ENCODE data around the gene FZD2. TPM values are rescaled to one million over a fixed set of nuclear protein-coding genes. Genes with fewer than 3 reads are reported as not detected.
A peak's percentile ranks its signal among the peaks of the same experiment; 100 is the strongest.
"Not testable (repeated sequence)": the region's sequence is repeated elsewhere in the genome, so short reads cannot be mapped to it uniquely, and the experiment has no call there.

The FZD2 gene
- total RNA-seq, 1 experiment from 2014 or later = 0.56 TPM

DNA sequence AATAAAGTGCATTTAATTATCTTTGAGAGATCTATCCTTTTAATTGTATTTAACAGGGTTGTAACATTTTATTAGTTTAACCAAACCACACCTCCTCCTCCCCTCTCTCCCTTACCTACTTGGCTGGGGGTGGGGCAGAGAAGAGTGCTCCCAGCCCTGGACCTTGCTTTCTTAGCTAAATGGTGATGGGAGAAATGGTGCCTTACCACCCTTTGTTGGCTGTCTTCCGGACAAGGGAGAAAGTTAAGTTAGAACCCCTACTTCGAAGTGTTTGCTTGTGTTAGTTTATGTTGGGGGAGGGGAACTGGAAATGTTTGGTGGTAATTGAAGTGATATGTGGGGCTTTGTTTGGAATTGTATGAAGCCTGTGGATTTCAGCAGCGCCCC is 3.9 kb downstream of the FZD2 start:
- H3K27me3 ChIP-seq (ENCODE audit: low read length) = no peaks in the 10 kb centered on the region
- H3K4me1 ChIP-seq (ENCODE audit: low read length) = peaks cover 11% of the 10 kb centered on the region
- H3K4me3 ChIP-seq (ENCODE audit: low read length) = no peak overlapping the region
- H3K9me2 ChIP-seq (replicated peaks; ENCODE audit: insufficient read depth, low read length) = no peaks in the 10 kb centered on the region
- H3K36me3 ChIP-seq (ENCODE audit: insufficient read depth, low read length) = no peaks in the 10 kb centered on the region
- H3K9me3 ChIP-seq (ENCODE audit: low read length) = peaks cover 11% of the 10 kb centered on the region
- H3K4me2 ChIP-seq (ENCODE audit: low read depth, low read length, poor library complexity, severe bottlenecking) = no peak overlapping the region
- H4K20me1 ChIP-seq (ENCODE audit: insufficient read depth, low read depth, low read length) = no peaks in the 10 kb centered on the region
- H3K79me2 ChIP-seq (ENCODE audit: low read length) = no peaks in the 10 kb centered on the region
- no peak overlapping the region for H3K9ac ChIP-seq (ENCODE audit: low read length)
- DNase-seq = no peak
- H3K27ac ChIP-seq (ENCODE audit: low read length) = no peak overlapping the region
- no peak overlapping the region for H2AFZ ChIP-seq (ENCODE audit: low read length)

DNA sequence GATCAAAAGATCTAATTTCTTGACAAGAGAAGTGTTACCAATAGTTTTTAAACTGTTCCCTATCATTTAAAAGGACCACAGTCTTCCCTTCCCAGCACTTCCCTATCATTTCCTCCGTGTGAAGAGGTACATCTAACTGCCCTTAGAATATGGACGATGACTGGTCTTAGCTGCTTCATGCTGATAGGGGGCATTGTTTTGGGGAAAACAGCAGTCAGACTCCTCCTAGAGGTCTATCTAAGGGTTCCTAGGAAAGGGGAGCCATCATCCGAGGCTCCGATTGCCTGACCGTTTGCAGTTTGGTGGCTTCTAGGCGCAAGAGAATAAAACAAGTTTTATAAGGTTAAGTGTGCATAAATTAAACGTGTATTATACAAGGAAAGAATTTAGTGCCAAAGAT is 7.1 kb downstream of the FZD2 start:
- DNase-seq = no peak
- Histone ChIP-seq H3K4me1 (ENCODE audit: low read length) (no peaks in the 10 kb centered on the region), H4K20me1 (ENCODE audit: insufficient read depth, low read depth, low read length) (no peaks in the 10 kb centered on the region), H3K4me2 (ENCODE audit: low read depth, low read length, poor library complexity, severe bottlenecking) (no peak overlapping the region), H3K27me3 (ENCODE audit: low read length) (no peaks in the 10 kb centered on the region), H2AFZ (ENCODE audit: low read length) (no peak overlapping the region), H3K36me3 (ENCODE audit: insufficient read depth, low read length) (no peaks in the 10 kb centered on the region), H3K9me2 (replicated peaks; ENCODE audit: insufficient read depth, low read length) (no peaks in the 10 kb centered on the region), H3K9ac (ENCODE audit: low read length) (no peak overlapping the region), H3K27ac (ENCODE audit: low read length) (no peak overlapping the region), H3K9me3 (ENCODE audit: low read length) (peaks cover 12% of the 10 kb centered on the region), H3K4me3 (ENCODE audit: low read length) (no peak overlapping the region), H3K79me2 (ENCODE audit: low read length) (no peaks in the 10 kb centered on the region)

DNA sequence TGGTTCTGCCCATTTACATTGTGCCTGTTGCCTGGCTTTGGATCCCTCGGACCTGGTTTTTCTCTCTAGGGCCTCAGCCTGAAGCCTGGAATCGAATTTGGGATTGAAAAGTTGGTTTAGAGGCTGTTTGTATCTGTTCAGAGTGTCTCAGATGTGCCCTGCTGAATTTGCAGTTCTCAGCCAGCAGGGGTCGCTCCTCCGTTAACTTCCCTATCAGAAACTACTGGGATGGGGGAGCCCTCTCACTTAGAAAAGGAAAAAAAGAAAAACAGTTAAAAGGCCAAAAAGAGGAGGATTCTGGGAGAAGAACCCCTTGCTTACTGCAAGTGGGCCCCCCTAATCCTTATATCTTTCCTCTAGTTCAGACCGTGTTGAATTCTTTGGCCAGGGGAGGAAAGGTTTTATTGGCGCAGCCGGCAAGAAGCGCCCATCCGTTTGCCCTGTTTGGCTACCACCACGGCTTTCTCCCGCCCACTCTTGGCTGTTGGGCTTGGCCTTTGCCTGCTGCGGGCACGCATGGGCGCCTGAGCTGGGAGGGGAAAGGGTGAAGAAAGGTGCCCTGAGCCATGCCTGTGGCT is 8.7 kb downstream of the FZD2 start:
- Histone ChIP-seq H3K27ac (ENCODE audit: low read length) (no peak overlapping the region), H3K79me2 (ENCODE audit: low read length) (no peaks in the 10 kb centered on the region), H3K9me3 (ENCODE audit: low read length) (peaks cover 12% of the 10 kb centered on the region)

DNA sequence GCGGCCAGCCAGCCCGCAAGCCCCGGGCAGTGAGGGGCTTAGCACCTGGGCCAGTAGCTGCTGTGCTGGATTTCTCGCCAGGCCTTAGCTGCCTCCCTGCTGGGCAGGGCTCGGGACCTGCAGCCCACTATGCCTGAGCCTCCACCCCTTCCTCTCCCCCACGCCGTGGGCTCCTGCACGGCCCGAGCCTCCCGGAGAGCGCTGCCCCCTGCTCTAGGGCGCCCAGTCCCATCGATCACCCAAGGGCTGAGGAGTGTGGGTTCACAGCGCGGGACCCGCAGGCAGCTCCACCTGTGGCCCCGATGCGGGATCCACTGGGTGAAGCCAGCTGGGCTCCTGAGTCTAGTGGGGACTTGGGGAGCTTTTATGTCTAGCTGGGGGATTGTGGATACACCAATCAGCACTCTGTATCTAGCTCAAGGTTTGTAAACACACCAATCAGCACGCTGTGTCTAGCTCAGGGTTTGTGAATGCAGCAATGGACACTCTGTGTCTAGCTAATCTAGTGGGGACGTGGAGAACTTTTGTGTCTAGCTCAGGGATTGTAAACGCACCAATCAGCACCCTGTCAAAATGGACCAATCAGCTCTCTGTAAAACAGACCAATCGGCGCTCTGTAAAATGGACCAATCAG is 11.1 kb downstream of the FZD2 start:
- not testable (repeated sequence) for H3K79me2 ChIP-seq (ENCODE audit: low read length); H3K27me3 ChIP-seq (ENCODE audit: low read length); H3K4me3 ChIP-seq (ENCODE audit: low read length); H3K9ac ChIP-seq (ENCODE audit: low read length); H4K20me1 ChIP-seq (ENCODE audit: insufficient read depth, low read depth, low read length); H2AFZ ChIP-seq (ENCODE audit: low read length); DNase-seq; H3K4me1 ChIP-seq (ENCODE audit: low read length); H3K27ac ChIP-seq (ENCODE audit: low read length); H3K9me2 ChIP-seq (replicated peaks; ENCODE audit: insufficient read depth, low read length); H3K36me3 ChIP-seq (ENCODE audit: insufficient read depth, low read length); H3K4me2 ChIP-seq (ENCODE audit: low read depth, low read length, poor library complexity, severe bottlenecking)
- peaks cover 12% of the 10 kb centered on the region for H3K9me3 ChIP-seq (ENCODE audit: low read length)

More for the DNA sequence above, 8.7 kb downstream of the FZD2 start:
- DNase-seq = peak; percentile 60
- H3K4me2 ChIP-seq (ENCODE audit: low read depth, low read length, poor library complexity, severe bottlenecking) = no peak overlapping the region
- no peaks in the 10 kb centered on the region for H3K27me3 ChIP-seq (ENCODE audit: low read length)
- H2AFZ ChIP-seq (ENCODE audit: low read length) = no peak overlapping the region
- H3K4me3 ChIP-seq (ENCODE audit: low read length) = no peak overlapping the region
- no peaks in the 10 kb centered on the region for H3K4me1 ChIP-seq (ENCODE audit: low read length)
- no peak overlapping the region for H3K9ac ChIP-seq (ENCODE audit: low read length)
- H4K20me1 ChIP-seq (ENCODE audit: insufficient read depth, low read depth, low read length) = no peaks in the 10 kb centered on the region
- H3K9me2 ChIP-seq (replicated peaks; ENCODE audit: insufficient read depth, low read length) = no peaks in the 10 kb centered on the region
- no peaks in the 10 kb centered on the region for H3K36me3 ChIP-seq (ENCODE audit: insufficient read depth, low read length)

DNA sequence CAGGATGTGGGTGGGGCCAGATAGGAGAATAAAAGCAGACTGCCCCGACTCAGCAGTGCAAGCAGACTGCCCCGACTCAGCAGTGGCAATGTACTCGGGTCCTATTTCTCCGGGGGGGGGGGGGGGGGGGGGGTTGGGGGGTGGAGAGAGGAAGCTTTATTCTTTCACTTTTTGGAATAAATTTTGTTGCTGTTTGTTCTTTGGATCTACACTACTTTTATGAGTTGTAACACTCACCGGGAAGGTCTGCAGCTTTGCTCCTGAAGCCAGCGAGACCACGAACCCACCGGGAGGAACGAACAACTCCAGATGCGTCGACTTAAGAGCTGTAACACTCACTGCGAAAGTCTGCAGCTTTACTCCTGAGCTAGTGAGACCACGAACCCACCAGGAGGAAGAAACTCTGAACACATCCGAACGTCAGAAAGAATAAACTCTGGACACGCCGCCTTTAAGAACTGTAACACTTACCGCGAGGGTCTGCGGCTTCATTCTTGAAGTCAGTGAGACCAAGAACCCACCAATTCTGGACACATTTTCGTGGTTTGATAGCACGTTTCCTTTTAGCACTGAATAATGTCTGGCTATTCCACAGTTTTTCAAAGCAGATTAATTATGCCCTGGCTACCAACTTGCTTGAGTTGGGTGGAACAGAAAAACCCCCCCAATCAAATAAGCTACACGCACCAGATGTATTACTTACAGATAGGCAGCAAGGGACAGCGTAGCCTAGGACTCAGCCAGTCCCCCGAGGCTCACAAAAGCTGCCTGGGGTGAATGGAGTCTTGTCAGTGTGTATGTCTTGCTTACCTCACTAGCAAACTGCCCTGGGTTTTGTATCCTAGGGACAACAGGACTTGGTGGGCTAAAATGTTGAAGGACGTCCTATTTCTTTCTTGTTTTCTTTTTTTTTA is 11.9 kb downstream of the FZD2 start:
- H3K27ac ChIP-seq (ENCODE audit: low read length) = no peak overlapping the region
- no peaks in the 10 kb centered on the region for H3K4me1 ChIP-seq (ENCODE audit: low read length)
- H3K9me3 ChIP-seq (ENCODE audit: low read length) = peaks cover 12% of the 10 kb centered on the region
- no peaks in the 10 kb centered on the region for H3K36me3 ChIP-seq (ENCODE audit: insufficient read depth, low read length)
- H3K79me2 ChIP-seq (ENCODE audit: low read length) = no peaks in the 10 kb centered on the region
- H4K20me1 ChIP-seq (ENCODE audit: insufficient read depth, low read depth, low read length) = no peaks in the 10 kb centered on the region
- H3K27me3 ChIP-seq (ENCODE audit: low read length) = no peaks in the 10 kb centered on the region
- H3K4me2 ChIP-seq (ENCODE audit: low read depth, low read length, poor library complexity, severe bottlenecking) = no peak overlapping the region
- no peak overlapping the region for H3K4me3 ChIP-seq (ENCODE audit: low read length)
- H3K9ac ChIP-seq (ENCODE audit: low read length) = no peak overlapping the region
- H3K9me2 ChIP-seq (replicated peaks; ENCODE audit: insufficient read depth, low read length) = no peaks in the 10 kb centered on the region
- no peak for DNase-seq
- no peak overlapping the region for H2AFZ ChIP-seq (ENCODE audit: low read length)

DNA sequence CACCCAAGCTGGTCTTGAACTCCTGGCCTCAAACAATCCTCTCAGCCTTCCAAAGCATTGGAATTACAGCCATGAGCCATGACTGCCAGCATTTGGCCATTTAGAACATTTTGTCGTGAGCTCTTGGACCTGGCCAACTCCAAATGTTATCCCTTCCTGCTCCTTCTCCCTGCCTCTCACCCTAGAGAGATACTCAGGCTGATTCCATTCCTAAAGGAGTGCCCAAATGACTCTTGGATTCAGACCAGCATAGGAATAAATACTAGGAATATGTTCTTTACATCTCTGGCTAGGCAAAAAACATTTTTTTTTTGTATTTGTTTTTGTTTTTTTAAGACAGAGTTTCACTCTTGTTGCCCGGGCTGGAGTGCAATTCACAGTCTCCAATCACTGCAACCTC is 15.5 kb downstream of the FZD2 start:
- Histone ChIP-seq H3K79me2 (ENCODE audit: low read length) (no peaks in the 10 kb centered on the region), H3K9me3 (ENCODE audit: low read length) (no peaks in the 10 kb centered on the region), H3K36me3 (ENCODE audit: insufficient read depth, low read length) (no peaks in the 10 kb centered on the region), H3K4me1 (ENCODE audit: low read length) (no peaks in the 10 kb centered on the region), H2AFZ (ENCODE audit: low read length) (no peak overlapping the region), H3K9me2 (replicated peaks; ENCODE audit: insufficient read depth, low read length) (no peaks in the 10 kb centered on the region), H3K4me2 (ENCODE audit: low read depth, low read length, poor library complexity, severe bottlenecking) (no peak overlapping the region), H3K27ac (ENCODE audit: low read length) (no peak overlapping the region), H3K4me3 (ENCODE audit: low read length) (no peak overlapping the region), H4K20me1 (ENCODE audit: insufficient read depth, low read depth, low read length) (no peaks in the 10 kb centered on the region), H3K27me3 (ENCODE audit: low read length) (no peaks in the 10 kb centered on the region), H3K9ac (ENCODE audit: low read length) (no peak overlapping the region)
- DNase-seq = no peak

DNA sequence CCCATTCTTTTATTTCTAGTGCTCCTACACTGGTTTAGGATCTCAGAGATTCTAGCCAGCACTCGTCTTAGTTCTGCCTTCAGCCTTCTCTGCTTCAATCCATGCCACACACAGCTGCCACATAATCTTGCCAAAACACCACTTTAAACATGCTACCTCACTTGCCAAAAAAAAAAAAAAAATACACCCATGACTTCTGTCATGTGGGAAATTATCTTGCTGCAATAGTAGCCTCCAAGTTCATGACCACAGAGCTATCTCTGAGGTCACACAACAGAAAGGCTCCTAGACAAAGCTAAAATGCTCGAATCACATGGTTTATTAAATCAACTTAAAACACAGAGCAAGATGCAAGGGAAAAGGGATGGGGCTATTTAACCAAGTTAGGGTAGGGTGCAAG is 18.1 kb downstream of the FZD2 start:
- no peak overlapping the region for H2AFZ ChIP-seq (ENCODE audit: low read length)
- H3K9me3 ChIP-seq (ENCODE audit: low read length) = no peaks in the 10 kb centered on the region
- H3K4me3 ChIP-seq (ENCODE audit: low read length) = no peak overlapping the region
- no peaks in the 10 kb centered on the region for H3K36me3 ChIP-seq (ENCODE audit: insufficient read depth, low read length)
- no peak for DNase-seq
- H3K27ac ChIP-seq (ENCODE audit: low read length) = no peak overlapping the region
- no peaks in the 10 kb centered on the region for H3K79me2 ChIP-seq (ENCODE audit: low read length)
- H3K9me2 ChIP-seq (replicated peaks; ENCODE audit: insufficient read depth, low read length) = no peaks in the 10 kb centered on the region
- no peaks in the 10 kb centered on the region for H3K4me1 ChIP-seq (ENCODE audit: low read length)
- no peak overlapping the region for H3K4me2 ChIP-seq (ENCODE audit: low read depth, low read length, poor library complexity, severe bottlenecking)
- H3K9ac ChIP-seq (ENCODE audit: low read length) = no peak overlapping the region
- no peaks in the 10 kb centered on the region for H4K20me1 ChIP-seq (ENCODE audit: insufficient read depth, low read depth, low read length)
- H3K27me3 ChIP-seq (ENCODE audit: low read length) = no peaks in the 10 kb centered on the region

DNA sequence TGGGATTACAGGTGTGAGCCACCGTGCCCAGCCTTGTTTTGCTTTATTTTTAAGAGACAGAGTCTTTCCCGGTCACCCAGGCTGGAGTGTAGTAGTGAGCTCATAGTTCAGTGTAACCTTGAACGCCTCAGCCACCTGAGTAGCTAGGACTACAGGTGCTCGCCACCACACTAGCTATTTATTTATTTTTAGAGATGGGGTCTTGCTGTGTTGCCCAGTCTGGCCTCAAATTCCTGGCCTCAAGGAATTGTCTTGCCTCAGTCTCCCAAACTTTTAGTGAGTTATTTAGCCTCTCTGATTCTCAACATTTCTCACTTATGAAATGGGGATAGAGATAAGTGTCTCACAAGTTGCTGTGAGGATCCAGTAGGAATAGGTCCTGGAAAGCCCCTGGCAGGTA is 21.7 kb downstream of the FZD2 start:
- no peaks in the 10 kb centered on the region for H3K27me3 ChIP-seq (ENCODE audit: low read length)
- no peak overlapping the region for H2AFZ ChIP-seq (ENCODE audit: low read length)
- no peak overlapping the region for H3K27ac ChIP-seq (ENCODE audit: low read length)
- H4K20me1 ChIP-seq (ENCODE audit: insufficient read depth, low read depth, low read length) = no peaks in the 10 kb centered on the region
- H3K36me3 ChIP-seq (ENCODE audit: insufficient read depth, low read length) = no peaks in the 10 kb centered on the region
- H3K9me2 ChIP-seq (replicated peaks; ENCODE audit: insufficient read depth, low read length) = no peaks in the 10 kb centered on the region
- H3K4me1 ChIP-seq (ENCODE audit: low read length) = no peaks in the 10 kb centered on the region
- H3K79me2 ChIP-seq (ENCODE audit: low read length) = no peaks in the 10 kb centered on the region
- no peaks in the 10 kb centered on the region for H3K9me3 ChIP-seq (ENCODE audit: low read length)
- H3K9ac ChIP-seq (ENCODE audit: low read length) = no peak overlapping the region
- no peak overlapping the region for H3K4me3 ChIP-seq (ENCODE audit: low read length)
- no peak overlapping the region for H3K4me2 ChIP-seq (ENCODE audit: low read depth, low read length, poor library complexity, severe bottlenecking)
- no peak for DNase-seq
